HepG2 (cell line): Measurements from ENCODE around the gene CACNA1I. TPM values are rescaled to one million over a fixed set of nuclear protein-coding genes. Genes with fewer than 3 reads are reported as not detected.
A peak's percentile ranks its signal among the peaks of the same experiment; 100 is the strongest.

Experiments used
- AHDC1 ChIP-seq: sonication (generic); formaldehyde crosslinking; IDR thresholded peaks from 2 replicates; pipeline ENCODE4 v1.5.1; 2020; ENCODE audit warnings: mild to moderate bottlenecking, missing genetic modification reagents, borderline replicate concordance
- BORCS8-MEF2B ChIP-seq: sonication (generic); formaldehyde crosslinking; IDR thresholded peaks from 2 replicates; pipeline ENCODE4 v1.8.0; 2022; ENCODE audit warnings: mild to moderate bottlenecking, missing genetic modification reagents
- CBX2 ChIP-seq, 2 experiments: fragments of 200-600 bp in 1 of 2; sonication (generic); formaldehyde crosslinking in 1 of 2; IDR thresholded peaks; 2 replicates each; pipeline versions ENCODE4 v1.7.0 to v1.8.1; 2018 to 2022; ENCODE audit warnings: low read depth in 2 of 2, low read length in 1 of 2, mild to moderate bottlenecking in 1 of 2, missing genetic modification reagents in 1 of 2
- FOXM1 ChIP-seq: sonication (generic); formaldehyde crosslinking; IDR thresholded peaks from 2 replicates; pipeline ENCODE4 v1.5.0; 2020; ENCODE audit warnings: missing genetic modification reagents
- HES4 ChIP-seq: sonication (generic); formaldehyde crosslinking; IDR thresholded peaks from 2 replicates; pipeline ENCODE4 v1.9.0; 2021; ENCODE audit warnings: mild to moderate bottlenecking, missing genetic modification reagents, borderline replicate concordance
- HOMEZ ChIP-seq: IDR thresholded peaks from 2 replicates; pipeline ENCODE4 v1.6.1; 2016; ENCODE audit warnings: low read depth
- NCOA2 ChIP-seq: sonication (generic); formaldehyde crosslinking; IDR thresholded peaks from 2 replicates; pipeline ENCODE4 v1.8.0; 2022; ENCODE audit warnings: inconsistent platforms
- NFE2L2 ChIP-seq: fragments of 150-350 bp; IDR thresholded peaks from 2 replicates; pipeline ENCODE4 v1.6.1; 2014; ENCODE audit warnings: low read length
- RNF2 ChIP-seq: fragments of 450-650 bp; conservative IDR thresholded peaks from 2 replicates; pipeline ENCODE4 v1.6.1; 2016; ENCODE audit warnings: low read depth
- TCF7 ChIP-seq: sonication (generic); IDR thresholded peaks from 2 replicates; pipeline ENCODE4 v1.6.1; 2016; ENCODE audit warnings: antibody characterized with exemption, low read depth
- THAP8 ChIP-seq: sonication (generic); formaldehyde crosslinking; IDR thresholded peaks from 2 replicates; pipeline ENCODE4 v1.5.1; 2020; ENCODE audit warnings: missing genetic modification reagents, mild to moderate bottlenecking, borderline replicate concordance
- ZBTB38 ChIP-seq: sonication (generic); formaldehyde crosslinking; IDR thresholded peaks from 2 replicates; pipeline ENCODE4 v1.5.1; 2020; ENCODE audit warnings: mild to moderate bottlenecking, missing genetic modification reagents
- ZFX ChIP-seq: sonication (generic); formaldehyde crosslinking; IDR thresholded peaks from 2 replicates; pipeline ENCODE4 v1.4.0; 2020; ENCODE audit warnings: mild to moderate bottlenecking, low read depth, missing genetic modification reagents, moderate library complexity
- ZNF256 ChIP-seq: sonication (generic); formaldehyde crosslinking; conservative IDR thresholded peaks from 2 replicates; pipeline ENCODE4 v1.4.0; 2020; ENCODE audit warnings: missing genetic modification reagents
- ZNF3 ChIP-seq: IDR thresholded peaks from 2 replicates; pipeline ENCODE4 v1.7.0; 2017; ENCODE audit warnings: inconsistent platforms
- ZNF432 ChIP-seq: sonication (generic); formaldehyde crosslinking; IDR thresholded peaks from 2 replicates; pipeline ENCODE4 v1.5.0; 2020; ENCODE audit warnings: missing genetic modification reagents, mild to moderate bottlenecking, borderline replicate concordance
- ZNF550 ChIP-seq: sonication (generic); formaldehyde crosslinking; IDR thresholded peaks from 2 replicates; pipeline ENCODE4 v1.4.0; 2020; ENCODE audit warnings: mild to moderate bottlenecking, missing genetic modification reagents, borderline replicate concordance
- ZNF670 ChIP-seq: sonication (generic); formaldehyde crosslinking; IDR thresholded peaks from 2 replicates; pipeline ENCODE4 v1.8.0; 2022; ENCODE audit warnings: mild to moderate bottlenecking, missing genetic modification reagents, borderline replicate concordance
- ZNF713 ChIP-seq: sonication (generic); formaldehyde crosslinking; IDR thresholded peaks from 2 replicates; pipeline ENCODE4 v1.4.0; 2020; ENCODE audit warnings: mild to moderate bottlenecking, missing genetic modification reagents
- ZNF737 ChIP-seq: sonication (generic); formaldehyde crosslinking; IDR thresholded peaks from 2 replicates; pipeline ENCODE4 v1.5.0; 2020; ENCODE audit warnings: missing genetic modification reagents, mild to moderate bottlenecking, borderline replicate concordance
- ZNF746 ChIP-seq: sonication (generic); formaldehyde crosslinking; IDR thresholded peaks from 2 replicates; pipeline ENCODE4 v1.8.0; 2022; ENCODE audit warnings: mild to moderate bottlenecking, missing genetic modification reagents
- ZNF883 ChIP-seq: sonication (generic); formaldehyde crosslinking; IDR thresholded peaks from 2 replicates; pipeline ENCODE4 v1.5.1; 2020; ENCODE audit warnings: mild to moderate bottlenecking, missing genetic modification reagents; ENCODE audit errors: not compliant biosample characterization
- ZSCAN25 ChIP-seq: sonication (generic); formaldehyde crosslinking; IDR thresholded peaks from 2 replicates; pipeline ENCODE4 v1.8.0; 2022; ENCODE audit warnings: mild to moderate bottlenecking, missing genetic modification reagents
- ZSCAN29 ChIP-seq: sonication (generic); formaldehyde crosslinking; conservative IDR thresholded peaks from 2 replicates; pipeline ENCODE4 v1.4.0; 2020; ENCODE audit warnings: mild to moderate bottlenecking, missing genetic modification reagents
- polyA plus RNA-seq, 8 experiments: library from polyadenylated mRNA; depleted of rRNA in 3 of 8; stranded (reverse) in 7 of 8; unstranded in 1 of 8; fragments of >200 nt; fragmentation: Illumina TruSeq in 4 of 8; extraction: Trizol in 4 of 8; gene quantifications; 2 replicates each; pipeline versions ENCODE4 v1.2.1 to v1.2.3, GENCODE V29; 2011 to 2016; ENCODE audit warnings: low read depth in 4 of 8, missing spikeins in 1 of 8, mixed read lengths in 1 of 8; ENCODE audit not compliant: insufficient read depth in 1 of 8
- total RNA-seq, 5 experiments: library from RNA; depleted of rRNA; stranded (reverse); fragments of >200 nt; fragmentation: Illumina TruSeq; extraction: Trizol; gene quantifications; 2 replicates each; pipeline ENCODE4 v1.2.3, GENCODE V29; 2016; ENCODE audit warnings: low read depth in 1 of 5

CACNA1I gene
- total and polyA plus RNA-seq, 2 of the 13 experiments (the other 11 are each of a cell fraction or from before 2014, with no cell fraction given): not detected

GRCh38 chr22:39522567-39523300, 47.8 kb upstream of the CACNA1I start (continued):
- TF ChIP-seq HOMEZ (CRISPR knock-in tag) (no peak), ZNF713 (CRISPR knock-in tag) (no peak), ZNF550 (CRISPR knock-in tag) (no peak), ZSCAN29 (no peak), ZFX (CRISPR knock-in tag) (no peak; the same call in 1 of the 2 replicates), ZSCAN25 (no peak), AHDC1 (CRISPR knock-in tag) (no peak), ZNF746 (CRISPR knock-in tag) (no peak), ZNF3 (CRISPR knock-in tag) (0 out of 2 replicates have a peak, but pooled peaks have one; percentile 40), FOXM1 (no peak), ZNF670 (CRISPR knock-in tag) (0 out of 2 replicates have a peak, but pooled peaks have one; percentile 24), NCOA2 (CRISPR knock-in tag) (no peak; the same call in 1 of the 2 replicates), ZNF883 (no peak), THAP8 (no peak), HES4 (CRISPR knock-in tag) (no peak), TCF7 (no peak), ZNF432 (CRISPR knock-in tag) (no peak), CBX2 (IDR thresholded peaks at IDR 0.05; ENCODE audit: low read depth, low read length) (no peak), CBX2 (CRISPR knock-in tag; IDR thresholded peaks at IDR 0.05; ENCODE audit: low read depth) (no peak), NFE2L2 (no peak), ZNF737 (CRISPR knock-in tag) (no peak), ZBTB38 (CRISPR knock-in tag) (no peak), ZNF256 (CRISPR knock-in tag) (no peak), BORCS8-MEF2B (CRISPR knock-in tag) (no peak), RNF2 (no peak)
